ENCODE measurements around the gene LRP6.

Gene LRP6

GRCh38 chr12:12305568-12306300 lies 38.9 kb upstream of the LRP6 start:
- H3K36me3 ChIP-seq (ENCODE audit: insufficient read depth, low read length), result no peaks in the 10 kb centered on the region
- no peak overlapping the region for H3K4me2 ChIP-seq (ENCODE audit: low read depth, low read length, poor library complexity, severe bottlenecking)
- H2AFZ ChIP-seq (ENCODE audit: low read length), result no peak overlapping the region
- H3K4me3 ChIP-seq (ENCODE audit: low read length, poor library complexity, severe bottlenecking), result no peak overlapping the region
- H3K9me2 ChIP-seq (replicated peaks; ENCODE audit: low read depth, low read length), result no peaks in the 10 kb centered on the region
- no peaks in the 10 kb centered on the region for H3K27me3 ChIP-seq (ENCODE audit: insufficient read depth, low read length, poor library complexity, severe bottlenecking)
- H3K4me1 ChIP-seq (ENCODE audit: insufficient read depth, low read length, poor library complexity, severe bottlenecking), result no peaks in the 10 kb centered on the region
- TF ChIP-seq CTCF (conservative IDR thresholded peaks at IDR 0.05; ENCODE audit: low read length) (no peak), EZH2phosphoT487 (IDR thresholded peaks at IDR 0.05; ENCODE audit: borderline replicate concordance) (no peak)
- H4K20me1 ChIP-seq (ENCODE audit: insufficient read depth, low read length, poor library complexity, severe bottlenecking), result no peaks in the 10 kb centered on the region
- no peaks in the 10 kb centered on the region for H3F3A ChIP-seq (ENCODE audit: low read depth)
- H3K79me2 ChIP-seq (ENCODE audit: insufficient read depth, low read length), result no peaks in the 10 kb centered on the region
- no peaks in the 10 kb centered on the region for H3K9me3 ChIP-seq (ENCODE audit: insufficient read depth, low read depth, low read length)
- H3K9ac ChIP-seq (ENCODE audit: low read depth, low read length, poor library complexity, severe bottlenecking), result no peak overlapping the region

- no peak for TF ChIP-seq EZH2phosphoT487 (IDR thresholded peaks at IDR 0.05; ENCODE audit: borderline replicate concordance)
- TF ChIP-seq CTCF (conservative IDR thresholded peaks at IDR 0.05; ENCODE audit: low read length), result no peak
- Histone ChIP-seq H3K9me3 (ENCODE audit: insufficient read depth, low read depth, low read length) (no peaks in the 10 kb centered on the region), H3K36me3 (ENCODE audit: insufficient read depth, low read length) (no peaks in the 10 kb centered on the region), H3K4me1 (ENCODE audit: insufficient read depth, low read length, poor library complexity, severe bottlenecking) (no peaks in the 10 kb centered on the region), H3K4me2 (ENCODE audit: low read depth, low read length, poor library complexity, severe bottlenecking) (no peak overlapping the region), H2AFZ (ENCODE audit: low read length) (no peak overlapping the region), H3K27me3 (ENCODE audit: insufficient read depth, low read length, poor library complexity, severe bottlenecking) (no peaks in the 10 kb centered on the region), H3K9me2 (replicated peaks; ENCODE audit: low read depth, low read length) (no peaks in the 10 kb centered on the region), H3K9ac (ENCODE audit: low read depth, low read length, poor library complexity, severe bottlenecking) (no peak overlapping the region), H3K79me2 (ENCODE audit: insufficient read depth, low read length) (no peaks in the 10 kb centered on the region), H4K20me1 (ENCODE audit: insufficient read depth, low read length, poor library complexity, severe bottlenecking) (no peaks in the 10 kb centered on the region), H3F3A (ENCODE audit: low read depth) (no peaks in the 10 kb centered on the region), H3K4me3 (ENCODE audit: low read length, poor library complexity, severe bottlenecking) (no peak overlapping the region)
Measured at GRCh38 chr12:12302976-12303375, 36.1 kb upstream of the LRP6 start.

- no peak overlapping the region for H3K9ac ChIP-seq (ENCODE audit: low read depth, low read length, poor library complexity, severe bottlenecking)
Measured at GRCh38 chr12:12301122-12301521, 34.3 kb upstream of the LRP6 start.

More at GRCh38 chr12:12301122-12301521, 34.3 kb upstream of the LRP6 start:
- Histone ChIP-seq H3K4me2 (ENCODE audit: low read depth, low read length, poor library complexity, severe bottlenecking) (no peak overlapping the region), H3K36me3 (ENCODE audit: insufficient read depth, low read length) (no peaks in the 10 kb centered on the region), H3K9me2 (replicated peaks; ENCODE audit: low read depth, low read length) (no peaks in the 10 kb centered on the region), H4K20me1 (ENCODE audit: insufficient read depth, low read length, poor library complexity, severe bottlenecking) (no peaks in the 10 kb centered on the region), H3F3A (ENCODE audit: low read depth) (no peaks in the 10 kb centered on the region), H3K4me3 (ENCODE audit: low read length, poor library complexity, severe bottlenecking) (no peak overlapping the region), H2AFZ (ENCODE audit: low read length) (no peak overlapping the region), H3K9me3 (ENCODE audit: insufficient read depth, low read depth, low read length) (no peaks in the 10 kb centered on the region), H3K4me1 (ENCODE audit: insufficient read depth, low read length, poor library complexity, severe bottlenecking) (no peaks in the 10 kb centered on the region), H3K79me2 (ENCODE audit: insufficient read depth, low read length) (no peaks in the 10 kb centered on the region), H3K27me3 (ENCODE audit: insufficient read depth, low read length, poor library complexity, severe bottlenecking) (no peaks in the 10 kb centered on the region)
- TF ChIP-seq CTCF (conservative IDR thresholded peaks at IDR 0.05; ENCODE audit: low read length) (no peak), EZH2phosphoT487 (IDR thresholded peaks at IDR 0.05; ENCODE audit: borderline replicate concordance) (no peak)

Measured in Loucy (cell line).